ENCODE data around the gene TOP3B. TPM values are rescaled to one million over a fixed set of nuclear protein-coding genes. Genes with fewer than 3 reads are reported as not detected.
A peak's percentile ranks its signal among the peaks of the same experiment; 100 is the strongest.

TOP3B gene
- total and polyA plus RNA-seq, 9 of the 15 experiments (the other 6 are each of a cell fraction or from before 2014, with no cell fraction given), result 3.0 to 188 (median 112) TPM

GRCh38 chr22:22015631-22016030, 33.0 kb upstream of the TOP3B start:
- Histone ChIP-seq H3K4me1 (replicated peaks in 1 of 2; ENCODE audit: control insufficient read depth in 2 of 2, insufficient read depth in 2 of 2, low read length in 2 of 2) (peaks cover 3 to 11% of the 10 kb centered on the region in 2 experiments; a peak in 2 of 5 replicates), H2AFZ (ENCODE audit: low read depth, low read length) (no peak overlapping the region; the same call in 1 of the 2 replicates), H3K4me3 (no peak overlapping the region), H3K9me3 (replicated peaks; ENCODE audit: control insufficient read depth, insufficient read depth, low read depth, low read length) (0 out of 2 replicates have a peak, but pooled peaks cover 6% of the 10 kb centered on the region), H3K4me2 (ENCODE audit: insufficient read depth, low read length) (no peak overlapping the region), H3K36me3 (ENCODE audit: control insufficient read depth, insufficient read depth, low read length) (no peaks in the 10 kb centered on the region), H4K20me1 (replicated peaks; ENCODE audit: control insufficient read depth, insufficient read depth, low read length) (no peaks in the 10 kb centered on the region), H3K27me3 (ENCODE audit: control insufficient read depth in 2 of 2, insufficient read depth in 2 of 2, low read length in 2 of 2) (peaks cover 35 to 57% of the 10 kb centered on the region in 2 experiments), H3K9me1 (ENCODE audit: control insufficient read depth, insufficient read depth, low read length) (no peaks in the 10 kb centered on the region), H3K9ac (ENCODE audit: insufficient read depth in 1 of 2, low read depth in 2 of 2, low read length in 2 of 2) (no peak overlapping the region), H3K27ac (ENCODE audit: extremely low read depth, low read depth, low read length) (no peak overlapping the region), H3K79me2 (ENCODE audit: control insufficient read depth, insufficient read depth, low read length) (no peaks in the 10 kb centered on the region)
- intact Hi-C loops (cut with micrococcal nuclease), result no loop called here
- TF ChIP-seq ZFP30 (CRISPR knock-in tag; IDR thresholded peaks at IDR 0.05; ENCODE audit: borderline replicate concordance) (0 out of 2 replicates have a peak, but pooled peaks have one; percentile 51), CEBPZ (IDR thresholded peaks at IDR 0.05; ENCODE audit: borderline replicate concordance, low read depth, low read length) (no peak), NUFIP1 (IDR thresholded peaks at IDR 0.05; ENCODE audit: partially characterized antibody) (peak; percentile 4), RBM34 (IDR thresholded peaks at IDR 0.05; ENCODE audit: borderline replicate concordance, insufficient read depth, low read length) (peak; percentile 62; the same call in 1 of the 2 replicates), ZNF318 (IDR thresholded peaks at IDR 0.05; ENCODE audit: borderline replicate concordance in 1 of 2, low read depth in 1 of 2) (0 out of 4 replicates have a peak, but pooled peaks of 1 of the 2 experiments have one; percentile 22), DNMT1 (IDR thresholded peaks at IDR 0.05) (no peak), THRA (IDR thresholded peaks at IDR 0.05) (0 out of 2 replicates have a peak, but pooled peaks have one; percentile 16), ZC3H8 (IDR thresholded peaks at IDR 0.05) (no peak), NCOA4 (IDR thresholded peaks at IDR 0.05; ENCODE audit: partially characterized antibody) (no peak)
- no peak for FAIRE-seq
- POLR2A ChIA-PET, result interaction anchor here (0.6 to 1.3 kb wide), 2 partner anchors 19 to 108 kb away, joined by 4 to 6 read pairs; no protein-coding TSS in a partner anchor
- CTCF ChIA-PET (ENCODE audit: low intra/inter-chr PET ratio), result no interaction called here
- no TSS peak for BruUV-seq (replicated peaks)
- DNase-seq (ENCODE audit: extremely low read depth in 1 of 4, low spot score in 3 of 4), result no peak
- ATAC-seq, result peak; percentile 9; the same call in 2 of the 3 replicates
- in situ Hi-C loops (cut with MboI), result no loop called here
- 7% methylated on average over 3 of the region's 3 CpGs for WGBS (ENCODE audit: insufficient coverage, low coverage, missing lambda C conversion rate)
